ENCODE data around the gene LRTM2.
A peak's percentile ranks its signal among the peaks of the same experiment; 100 is the strongest.

LRTM2 gene

DNA sequence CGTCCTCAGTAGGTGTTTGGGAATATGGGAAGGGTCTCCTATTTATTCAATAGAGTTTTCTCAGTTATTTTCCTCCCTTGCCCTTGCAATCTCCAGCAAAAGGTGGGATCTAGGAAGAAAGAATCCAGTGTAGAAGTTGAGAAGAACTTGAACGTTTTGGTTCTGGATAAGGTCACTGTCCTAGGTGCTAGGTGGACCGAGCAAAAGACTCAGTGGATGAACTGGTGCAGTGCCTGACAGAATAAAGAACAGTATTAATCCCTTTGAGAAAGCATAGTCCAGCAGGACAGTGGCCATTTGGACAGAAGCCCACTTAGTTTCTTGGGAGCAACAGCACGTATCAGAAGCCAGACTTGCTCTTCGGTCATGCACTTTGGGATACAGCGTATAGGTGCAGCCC lies 32.7 kb upstream of the LRTM2 start:
- Histone ChIP-seq H3K4me3 (ENCODE audit: low read depth, low read length) (no peak overlapping the region), H3K27ac (ENCODE audit: extremely low read depth, low read depth, low read length) (no peak overlapping the region), H3K36me3 (ENCODE audit: control insufficient read depth in 2 of 2, insufficient read depth in 1 of 2, low read length in 2 of 2) (peaks cover 15 to 37% of the 10 kb centered on the region in 2 experiments), H3K4me1 (ENCODE audit: control insufficient read depth, insufficient read depth, low read length) (no peaks in the 10 kb centered on the region), H3K9me3 (ENCODE audit: control insufficient read depth, insufficient read depth, low read depth, low read length) (no peaks in the 10 kb centered on the region)
- CTCF ChIA-PET = interaction anchor here (0.6 to 9.4 kb wide), 4 partner anchors 74 to 152 kb away, joined by 3 to 259 read pairs (median 6); no protein-coding TSS in a partner anchor
- POLR2A ChIA-PET = no interaction called here
- TF ChIP-seq, protein P1, sequence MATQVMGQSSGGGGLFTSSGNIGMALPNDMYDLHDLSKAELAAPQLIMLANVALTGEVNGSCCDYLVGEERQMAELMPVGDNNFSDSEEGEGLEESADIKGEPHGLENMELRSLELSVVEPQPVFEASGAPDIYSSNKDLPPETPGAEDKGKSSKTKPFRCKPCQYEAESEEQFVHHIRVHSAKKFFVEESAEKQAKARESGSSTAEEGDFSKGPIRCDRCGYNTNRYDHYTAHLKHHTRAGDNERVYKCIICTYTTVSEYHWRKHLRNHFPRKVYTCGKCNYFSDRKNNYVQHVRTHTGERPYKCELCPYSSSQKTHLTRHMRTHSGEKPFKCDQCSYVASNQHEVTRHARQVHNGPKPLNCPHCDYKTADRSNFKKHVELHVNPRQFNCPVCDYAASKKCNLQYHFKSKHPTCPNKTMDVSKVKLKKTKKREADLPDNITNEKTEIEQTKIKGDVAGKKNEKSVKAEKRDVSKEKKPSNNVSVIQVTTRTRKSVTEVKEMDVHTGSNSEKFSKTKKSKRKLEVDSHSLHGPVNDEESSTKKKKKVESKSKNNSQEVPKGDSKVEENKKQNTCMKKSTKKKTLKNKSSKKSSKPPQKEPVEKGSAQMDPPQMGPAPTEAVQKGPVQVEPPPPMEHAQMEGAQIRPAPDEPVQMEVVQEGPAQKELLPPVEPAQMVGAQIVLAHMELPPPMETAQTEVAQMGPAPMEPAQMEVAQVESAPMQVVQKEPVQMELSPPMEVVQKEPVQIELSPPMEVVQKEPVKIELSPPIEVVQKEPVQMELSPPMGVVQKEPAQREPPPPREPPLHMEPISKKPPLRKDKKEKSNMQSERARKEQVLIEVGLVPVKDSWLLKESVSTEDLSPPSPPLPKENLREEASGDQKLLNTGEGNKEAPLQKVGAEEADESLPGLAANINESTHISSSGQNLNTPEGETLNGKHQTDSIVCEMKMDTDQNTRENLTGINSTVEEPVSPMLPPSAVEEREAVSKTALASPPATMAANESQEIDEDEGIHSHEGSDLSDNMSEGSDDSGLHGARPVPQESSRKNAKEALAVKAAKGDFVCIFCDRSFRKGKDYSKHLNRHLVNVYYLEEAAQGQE (tag by site-specific recombination; IDR thresholded peaks at IDR 0.05) = peak; percentile 80
- no peak for TF ChIP-seq ZNF670 (tag by site-specific recombination; IDR thresholded peaks at IDR 0.05; ENCODE audit: low read depth)
- no peak for TF ChIP-seq ZNF23 (tag by site-specific recombination; IDR thresholded peaks at IDR 0.05; ENCODE audit: borderline replicate concordance)
- no peak for TF ChIP-seq ZNF175 (tag by site-specific recombination; IDR thresholded peaks at IDR 0.05)

DNA sequence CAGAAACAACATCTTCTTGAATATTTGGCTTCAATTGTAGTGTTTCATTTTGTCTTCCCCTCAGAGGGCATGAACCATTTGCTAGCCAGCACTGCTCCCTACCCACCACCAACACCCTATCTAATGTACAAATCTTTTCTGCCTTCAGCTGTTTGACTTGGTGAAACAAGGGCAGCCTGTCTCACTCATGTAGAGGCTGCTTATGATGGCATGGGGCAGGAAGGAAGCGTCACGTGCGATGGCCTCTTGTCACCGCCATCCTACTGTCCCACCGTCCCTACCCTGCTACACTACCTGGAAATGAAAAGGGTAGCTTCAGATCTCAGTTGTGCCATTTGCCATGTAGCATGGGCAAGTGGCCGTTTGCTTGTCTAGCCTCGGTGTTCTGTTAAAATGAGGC lies 29.9 kb upstream of the LRTM2 start:
- CTCF ChIA-PET = interaction anchor here (0.6 to 9.4 kb wide), 38 partner anchors 8 to 778 kb away, joined by 3 to 259 read pairs (median 5); partner anchors contain the start of gene ADIPOR2
- TF ChIP-seq ZNF19 (tag by site-specific recombination; IDR thresholded peaks at IDR 0.05; ENCODE audit: low read depth) = no peak
- no peak for TF ChIP-seq SCRT1 (tag by site-specific recombination; IDR thresholded peaks at IDR 0.05; ENCODE audit: borderline replicate concordance)
- no peak for TF ChIP-seq ZNF785 (tag by site-specific recombination; IDR thresholded peaks at IDR 0.05)
- TF ChIP-seq ZNF214 (tag by site-specific recombination; IDR thresholded peaks at IDR 0.05; ENCODE audit: borderline replicate concordance) = no peak
- TF ChIP-seq FEZF1 (tag by site-specific recombination; IDR thresholded peaks at IDR 0.05) = no peak
- no peak for TF ChIP-seq ZNF677 (tag by site-specific recombination; IDR thresholded peaks at IDR 0.05)
- TF ChIP-seq ZIC2 (tag by site-specific recombination; IDR thresholded peaks at IDR 0.05) = no peak
- no peak for TF ChIP-seq ZNF501 (tag by site-specific recombination; IDR thresholded peaks at IDR 0.05)
- no peak for TF ChIP-seq ZSCAN30 (tag by site-specific recombination; IDR thresholded peaks at IDR 0.05)
- TF ChIP-seq ZNF311 (tag by site-specific recombination; IDR thresholded peaks at IDR 0.05; ENCODE audit: borderline replicate concordance) = no peak
- TF ChIP-seq ZNF701 (tag by site-specific recombination; IDR thresholded peaks at IDR 0.05) = no peak
- no peak for TF ChIP-seq ZNF174 (tag by site-specific recombination; IDR thresholded peaks at IDR 0.05)
- TF ChIP-seq, protein P1 (tag by site-specific recombination; IDR thresholded peaks at IDR 0.05) = no peak
- TF ChIP-seq SALL2 (tag by site-specific recombination; IDR thresholded peaks at IDR 0.05; ENCODE audit: borderline replicate concordance) = no peak
- TF ChIP-seq ZNF580 (tag by site-specific recombination; IDR thresholded peaks at IDR 0.05) = no peak
- TF ChIP-seq ZNF561 (tag by site-specific recombination; IDR thresholded peaks at IDR 0.05; ENCODE audit: borderline replicate concordance) = no peak
- TF ChIP-seq ZNF830 (tag by site-specific recombination; IDR thresholded peaks at IDR 0.05; ENCODE audit: low read depth) = no peak
- no peak for TF ChIP-seq ZNF621 (tag by site-specific recombination; IDR thresholded peaks at IDR 0.05)

More for the DNA sequence above, 29.9 kb upstream of the LRTM2 start:
- Histone ChIP-seq H3K27ac (ENCODE audit: extremely low read depth, low read depth, low read length) (no peak overlapping the region), H3K4me1 (ENCODE audit: control insufficient read depth, insufficient read depth, low read length) (no peaks in the 10 kb centered on the region), H3K36me3 (ENCODE audit: control insufficient read depth in 2 of 2, insufficient read depth in 1 of 2, low read length in 2 of 2) (peaks cover 9 to 24% of the 10 kb centered on the region in 2 experiments; a peak in 2 of 3 replicates), H3K4me3 (ENCODE audit: low read depth, low read length) (no peak overlapping the region), H3K9me3 (ENCODE audit: control insufficient read depth, insufficient read depth, low read depth, low read length) (no peaks in the 10 kb centered on the region)
- POLR2A ChIA-PET = interaction anchor here (0.6 to 1.2 kb wide), 3 partner anchors 129 to 138 kb away, joined by 3 to 5 read pairs (median 3); no protein-coding TSS in a partner anchor
